Common myeloid progenitor, CD34-positive (primary cell): ENCODE results near the gene PPP2R5D.
A peak's percentile ranks its signal among the peaks of the same experiment; 100 is the strongest.

Experiments used
- CTCF ChIA-PET: fragments of 350-600 bp; sonication (Branson Sonifier 250); formaldehyde crosslinking; loops from one replicate; lab custom pipeline; 2021; ENCODE audit warnings: antibody characterized with exemption; lab: Charles Lee
- POLR2A ChIA-PET: fragments of 350-600 bp; sonication (Branson Sonifier 250); formaldehyde crosslinking; loops from one replicate; lab custom pipeline; 2021; ENCODE audit warnings: antibody characterized with exemption; lab: Charles Lee
- DNase-seq, 3 donors: peaks; one replicate each; pipeline versions ENCODE4 v3.0.0 to v3.0.0-alpha.2; 2013
- H3K27ac ChIP-seq, 2 experiments: 1 replicate in 1 of 2; 2 replicates in 1 of 2; pipeline ENCODE4 v1.7.0; 2013; ENCODE audit warnings: inconsistent platforms in 2 of 2, low read length in 2 of 2, mild to moderate bottlenecking in 2 of 2, low read depth in 1 of 2, moderate library complexity in 1 of 2; ENCODE audit not compliant: severe bottlenecking in 2 of 2, insufficient read depth in 1 of 2, poor library complexity in 1 of 2
- H3K27me3 ChIP-seq, 5 experiments: replicated peaks in 2 of 5; 1 replicate in 3 of 5; 2 replicates in 2 of 5; pipeline versions ENCODE4 v1.6.1 to v1.7.0; 2013; ENCODE audit warnings: low read length in 4 of 5, mild to moderate bottlenecking in 2 of 5, moderate library complexity in 2 of 5, inconsistent platforms in 1 of 5; ENCODE audit not compliant: insufficient read depth in 5 of 5, control insufficient read depth in 4 of 5
- H3K36me3 ChIP-seq, 4 experiments: 1 replicate in 2 of 4; 2 replicates in 2 of 4; pipeline versions ENCODE4 v1.6.1 to v1.7.0; 2013; ENCODE audit warnings: low read length in 3 of 4, control low read depth in 1 of 4, mild to moderate bottlenecking in 1 of 4; ENCODE audit not compliant: control insufficient read depth in 4 of 4, insufficient read depth in 4 of 4
- H3K4me1 ChIP-seq, 4 experiments: 1 replicate in 3 of 4; 2 replicates in 1 of 4; pipeline versions ENCODE4 v1.6.1 to v1.7.1; 2013; ENCODE audit warnings: low read length in 3 of 4, mild to moderate bottlenecking in 3 of 4, control low read depth in 1 of 4, inconsistent platforms in 1 of 4, moderate library complexity in 1 of 4; ENCODE audit not compliant: control insufficient read depth in 4 of 4, insufficient read depth in 4 of 4; ENCODE audit errors: control extremely low read depth in 1 of 4
- H3K4me3 ChIP-seq, 7 experiments: 1 replicate in 4 of 7; 2 replicates in 3 of 7; pipeline versions ENCODE4 v1.5.1 to v1.7.0; 2013; ENCODE audit warnings: mild to moderate bottlenecking in 7 of 7, low read length in 6 of 7, moderate library complexity in 6 of 7, inconsistent platforms in 2 of 7, low read depth in 2 of 7, control low read depth in 1 of 7; ENCODE audit not compliant: insufficient read depth in 4 of 7, control insufficient read depth in 1 of 7; ENCODE audit errors: extremely low read depth in 1 of 7
- H3K9me3 ChIP-seq, 5 experiments: 1 replicate in 4 of 5; 2 replicates in 1 of 5; pipeline versions ENCODE4 v1.6.1 to v1.7.1; 2013; ENCODE audit warnings: low read length in 4 of 5, mild to moderate bottlenecking in 2 of 5, inconsistent platforms in 1 of 5, low read depth in 1 of 5, moderate library complexity in 1 of 5; ENCODE audit not compliant: control insufficient read depth in 4 of 5, insufficient read depth in 2 of 5; ENCODE audit errors: control extremely low read depth in 1 of 5
- WGBS: methylation state at CpG from one replicate; pipeline ENCODE4 v1.1.5; 2013; ENCODE audit not compliant: insufficient coverage; 5-methylcytosine and 5-hydroxymethylcytosine counted together

PPP2R5D gene

DNA sequence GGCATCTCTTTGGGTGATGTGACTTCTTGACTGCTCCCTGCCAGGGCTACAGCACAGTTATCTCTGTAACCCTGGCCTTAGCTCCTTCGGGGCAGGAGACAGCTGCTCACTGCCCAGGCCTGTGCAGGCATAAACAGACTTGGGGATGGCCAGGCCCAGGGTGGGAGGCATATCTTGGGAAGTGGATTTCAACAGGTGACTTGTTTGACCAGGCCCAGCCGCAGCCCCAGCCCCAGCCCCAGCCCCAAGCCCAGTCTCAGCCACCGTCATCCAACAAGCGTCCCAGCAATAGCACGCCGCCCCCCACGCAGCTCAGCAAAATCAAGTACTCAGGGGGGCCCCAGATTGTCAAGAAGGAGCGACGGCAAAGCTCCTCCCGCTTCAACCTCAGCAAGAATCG lies 21.9 kb downstream of the PPP2R5D start:
- no peaks in the 10 kb centered on the region for H3K27me3 ChIP-seq
- CTCF ChIA-PET: interaction anchor here (0.7 to 1.7 kb wide), 3 partner anchors 10 to 138 kb away, joined by 3 to 4 read pairs (median 3); no protein-coding TSS in a partner anchor
- no peak overlapping the region for H3K27ac ChIP-seq
- H3K9me3 ChIP-seq: no peaks in the 10 kb centered on the region
- 98% methylated on average over 11 of the region's 11 CpGs for WGBS
- POLR2A ChIA-PET: no interaction called here
- no peaks in the 10 kb centered on the region for H3K4me1 ChIP-seq
- no peak for DNase-seq
- no peak overlapping the region for H3K4me3 ChIP-seq
- H3K36me3 ChIP-seq: peaks cover 15 to 60% (median 49%) of the 10 kb centered on the region in 4 experiments

DNA sequence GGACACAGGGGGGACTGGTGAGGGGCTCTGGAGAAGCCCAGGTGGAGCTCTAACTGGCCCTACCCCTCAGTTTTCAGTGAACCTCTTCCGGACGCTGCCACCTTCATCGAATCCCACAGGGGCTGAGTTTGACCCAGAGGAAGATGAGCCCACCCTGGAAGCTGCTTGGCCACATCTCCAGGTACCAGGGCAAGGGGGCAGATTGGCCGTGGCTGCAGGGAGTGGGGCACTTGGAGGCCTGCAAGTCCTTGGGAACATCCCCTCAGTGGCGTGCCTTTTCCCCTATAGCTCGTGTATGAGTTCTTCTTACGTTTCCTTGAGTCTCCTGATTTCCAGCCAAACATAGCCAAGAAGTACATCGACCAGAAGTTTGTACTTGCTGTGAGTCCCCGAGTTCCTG lies 22.8 kb downstream of the PPP2R5D start:
- H3K27ac ChIP-seq: no peak overlapping the region
- H3K4me1 ChIP-seq: peaks cover 0 to 5% (median 1%) of the 10 kb centered on the region in 4 experiments
- H3K4me3 ChIP-seq: no peak overlapping the region
- WGBS: 95% methylated on average over 8 of the region's 9 CpGs
- H3K36me3 ChIP-seq: peaks cover 13 to 68% (median 53%) of the 10 kb centered on the region in 4 experiments
- ChIA-PET CTCF (interaction anchor here (1.0 to 1.7 kb wide), 6 partner anchors 11 to 222 kb away, joined by 3 to 6 read pairs (median 4); partner anchors contain the start of genes CUL7 and DNPH1), POLR2A (no interaction called here)
- H3K27me3 ChIP-seq: no peaks in the 10 kb centered on the region
- H3K9me3 ChIP-seq: no peaks in the 10 kb centered on the region
- no peak for DNase-seq

- Histone ChIP-seq H3K27me3 (no peaks in the 10 kb centered on the region), H3K36me3 (peaks cover 13 to 65% (median 51%) of the 10 kb centered on the region in 4 experiments), H3K9me3 (no peaks in the 10 kb centered on the region), H3K27ac (no peak overlapping the region), H3K4me3 (no peak overlapping the region), H3K4me1 (peaks cover 6 to 18% (median 13%) of the 10 kb centered on the region in 4 experiments)
- CTCF ChIA-PET: interaction anchor here (0.8 to 3.6 kb wide), 6 partner anchors 11 to 135 kb away, joined by 3 to 41 read pairs (median 5); partner anchors contain the start of gene PPP2R5D
- peak; percentile 45 to 65 (median 60) for DNase-seq
- POLR2A ChIA-PET: no interaction called here
- 83% methylated on average over 5 of the region's 6 CpGs for WGBS
These were observed 24.8 kb downstream of the PPP2R5D start for GRCh38 chr6:43009124-43009523.

- H3K27ac ChIP-seq: peak overlapping the region in 1 of 2 experiments; percentile 14
- POLR2A ChIA-PET: no interaction called here
These were observed 26.8 kb downstream of the PPP2R5D start for GRCh38 chr6:43011207-43011606.

DNA sequence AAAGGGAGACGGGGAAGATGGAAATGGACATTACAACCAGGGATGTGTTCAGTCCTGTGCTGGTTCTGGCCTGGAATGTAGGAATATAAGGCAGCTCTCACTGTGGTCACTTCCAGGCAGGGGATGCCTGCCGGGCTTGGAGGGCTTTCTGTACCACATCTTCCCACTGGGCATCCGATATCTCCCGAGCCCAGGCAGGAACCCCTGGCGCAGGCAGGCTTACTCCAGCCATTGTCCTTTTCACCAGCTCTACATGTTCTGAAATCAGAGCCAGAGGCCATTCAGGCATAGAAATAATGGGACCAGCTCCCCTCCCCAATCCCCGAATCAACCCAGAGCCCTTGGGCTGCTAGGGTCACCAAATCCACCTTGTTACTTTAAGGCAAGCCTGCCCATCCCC lies 28.0 kb downstream of the PPP2R5D start:
- Histone ChIP-seq H3K9me3 (no peaks in the 10 kb centered on the region), H3K4me3 (peak overlapping the region in 4 of 7 experiments; percentile 10 to 96 (median 90)), H3K4me1 (peaks cover 11 to 40% (median 31%) of the 10 kb centered on the region in 4 experiments), H3K36me3 (peaks cover 10 to 55% (median 41%) of the 10 kb centered on the region in 4 experiments), H3K27me3 (no peaks in the 10 kb centered on the region), H3K27ac (peak overlapping the region; percentile 52 to 87)
- DNase-seq: no peak
- ChIA-PET CTCF (interaction anchor here (0.7 to 2.5 kb wide), 4 partner anchors 21 to 131 kb away, joined by 3 to 10 read pairs (median 4); no protein-coding TSS in a partner anchor), POLR2A (interaction anchor here (1.0 kb wide), 1 partner anchor 163 kb away, joined by 3 read pairs; no protein-coding TSS in a partner anchor)
- WGBS: 96% methylated on average over 6 of the region's 6 CpGs

More at GRCh38 chr6:43011207-43011606, 26.8 kb downstream of the PPP2R5D start:
- CTCF ChIA-PET: interaction anchor here (0.8 to 3.6 kb wide), 10 partner anchors 9 to 137 kb away, joined by 3 to 41 read pairs (median 4); no protein-coding TSS in a partner anchor
- no peak for DNase-seq
- WGBS: 100% methylated on average over 2 of the region's 6 CpGs
- H3K4me1 ChIP-seq: peaks cover 11 to 36% (median 27%) of the 10 kb centered on the region in 4 experiments
- no peaks in the 10 kb centered on the region for H3K9me3 ChIP-seq
- peaks cover 13 to 59% (median 48%) of the 10 kb centered on the region in 4 experiments for H3K36me3 ChIP-seq
- no peak overlapping the region for H3K4me3 ChIP-seq
- H3K27me3 ChIP-seq: no peaks in the 10 kb centered on the region

- H3K9me3 ChIP-seq: no peaks in the 10 kb centered on the region
- CTCF ChIA-PET: interaction anchor here (0.7 to 3.5 kb wide), 6 partner anchors 12 to 131 kb away, joined by 3 to 10 read pairs (median 4); no protein-coding TSS in a partner anchor
- H3K4me1 ChIP-seq: peaks cover 11 to 40% (median 31%) of the 10 kb centered on the region in 4 experiments
- POLR2A ChIA-PET: interaction anchor here (0.6 to 1.1 kb wide), 5 partner anchors 18 to 162 kb away, joined by 3 to 7 read pairs (median 3); partner anchors contain the start of genes CNPY3 and CUL7
- peak overlapping the region; percentile 38 to 96 (median 90) for H3K4me3 ChIP-seq
- no peaks in the 10 kb centered on the region for H3K27me3 ChIP-seq
- H3K27ac ChIP-seq: peak overlapping the region; percentile 52 to 87
- peaks cover 10 to 56% (median 41%) of the 10 kb centered on the region in 4 experiments for H3K36me3 ChIP-seq
- peak; percentile 81 to 92 (median 88) for DNase-seq
- WGBS: 2% methylated on average over 19 of the region's 25 CpGs
These were observed 28.9 kb downstream of the PPP2R5D start for GRCh38 chr6:43013097-43013842.
